Mucosa of stomach (tissue), 1 donor: ENCODE results near the gene LRMDA.

Source experiments
- H3K27me3 ChIP-seq: one replicate; pipeline ENCODE4 v1.7.0; 2013; ENCODE audit warnings: mild to moderate bottlenecking, low read length; ENCODE audit not compliant: control insufficient read depth, insufficient read depth
- H3K36me3 ChIP-seq: one replicate; pipeline ENCODE4 v1.7.0; 2013; ENCODE audit warnings: low read length; ENCODE audit not compliant: control insufficient read depth, insufficient read depth
- H3K4me1 ChIP-seq: one replicate; pipeline ENCODE4 v1.7.0; 2013; ENCODE audit warnings: mild to moderate bottlenecking, low read length; ENCODE audit not compliant: control insufficient read depth, insufficient read depth
- H3K4me3 ChIP-seq: one replicate; pipeline ENCODE4 v1.7.0; 2013; ENCODE audit warnings: low read length
- H3K9ac ChIP-seq: one replicate; pipeline ENCODE4 v1.7.0; 2013; ENCODE audit warnings: mild to moderate bottlenecking, low read length, moderate library complexity
- H3K9me3 ChIP-seq: one replicate; pipeline ENCODE4 v1.7.0; 2013; ENCODE audit warnings: mild to moderate bottlenecking, low read length, moderate library complexity; ENCODE audit not compliant: control insufficient read depth
- donor health status: Pancreatic carcinoma.

Gene LRMDA

DNA sequence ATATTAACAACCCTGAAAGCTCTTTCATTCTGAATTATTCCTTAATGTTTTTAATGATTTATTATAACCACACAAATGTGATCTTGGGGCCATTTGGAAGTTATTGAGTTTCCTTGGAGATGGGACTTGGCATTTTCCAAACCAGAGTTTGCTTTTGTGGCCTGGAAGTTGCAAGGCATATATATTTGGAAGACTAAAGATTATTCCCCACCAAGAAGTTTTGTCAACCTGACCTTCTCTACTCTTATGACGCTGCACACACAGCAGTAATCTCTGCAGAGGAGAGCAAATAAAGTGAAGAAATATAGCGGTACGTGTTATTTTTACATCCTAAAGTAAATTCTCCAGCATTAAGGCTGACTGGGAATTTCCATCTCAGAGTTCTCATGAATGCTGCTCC lies 397.0 kb downstream of the LRMDA start:
- Histone ChIP-seq H3K36me3 (no peaks in the 10 kb centered on the region), H3K9me3 (no peaks in the 10 kb centered on the region), H3K4me1 (no peaks in the 10 kb centered on the region), H3K9ac (no peak overlapping the region), H3K4me3 (no peak overlapping the region), H3K27me3 (no peaks in the 10 kb centered on the region)

DNA sequence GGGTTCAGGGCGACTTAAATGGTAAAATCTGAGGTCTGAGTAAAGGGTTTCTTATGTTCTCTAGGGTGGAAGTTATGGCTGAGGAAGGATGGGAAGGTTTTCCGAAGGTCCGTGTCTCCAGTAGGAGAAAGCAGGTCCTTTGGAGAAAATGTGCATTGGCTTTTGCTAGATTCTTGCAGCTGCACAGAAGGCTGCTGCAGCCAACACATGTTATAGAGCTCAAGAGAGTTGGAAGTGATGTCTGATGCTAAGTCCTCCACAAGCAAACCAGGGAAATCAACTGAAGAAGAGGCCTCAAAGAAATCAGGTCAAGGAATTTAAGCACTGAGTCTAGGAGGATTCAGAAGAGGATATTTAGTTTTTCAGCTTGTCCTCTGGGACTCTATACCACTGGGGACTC lies 404.6 kb downstream of the LRMDA start:
- Histone ChIP-seq H3K27me3 (no peaks in the 10 kb centered on the region), H3K36me3 (no peaks in the 10 kb centered on the region), H3K4me1 (no peaks in the 10 kb centered on the region), H3K9ac (no peak overlapping the region), H3K9me3 (no peaks in the 10 kb centered on the region), H3K4me3 (no peak overlapping the region)

DNA sequence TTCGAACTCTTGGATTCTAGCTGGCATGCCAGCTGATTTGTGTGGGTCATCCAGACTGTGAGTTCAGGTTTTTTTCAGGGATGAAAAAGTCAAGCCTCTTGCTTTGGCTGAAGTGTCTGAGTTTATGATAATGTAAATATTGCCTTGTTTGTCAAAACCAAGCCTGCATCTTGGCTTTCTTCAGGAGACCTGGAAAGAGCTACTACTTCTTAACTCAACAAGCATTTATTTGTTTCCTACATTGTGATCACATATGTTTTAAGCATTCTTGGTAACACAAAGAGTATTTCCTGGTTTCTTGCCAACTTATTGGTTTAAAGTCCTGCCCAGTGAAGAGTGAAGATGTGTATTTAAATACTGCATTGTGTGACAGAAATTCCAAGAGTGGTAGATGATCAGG lies 407.1 kb downstream of the LRMDA start:
- no peaks in the 10 kb centered on the region for H3K27me3 ChIP-seq
- no peaks in the 10 kb centered on the region for H3K36me3 ChIP-seq
- no peaks in the 10 kb centered on the region for H3K9me3 ChIP-seq
- H3K4me1 ChIP-seq: no peaks in the 10 kb centered on the region
- H3K9ac ChIP-seq: no peak overlapping the region
- no peak overlapping the region for H3K4me3 ChIP-seq

DNA sequence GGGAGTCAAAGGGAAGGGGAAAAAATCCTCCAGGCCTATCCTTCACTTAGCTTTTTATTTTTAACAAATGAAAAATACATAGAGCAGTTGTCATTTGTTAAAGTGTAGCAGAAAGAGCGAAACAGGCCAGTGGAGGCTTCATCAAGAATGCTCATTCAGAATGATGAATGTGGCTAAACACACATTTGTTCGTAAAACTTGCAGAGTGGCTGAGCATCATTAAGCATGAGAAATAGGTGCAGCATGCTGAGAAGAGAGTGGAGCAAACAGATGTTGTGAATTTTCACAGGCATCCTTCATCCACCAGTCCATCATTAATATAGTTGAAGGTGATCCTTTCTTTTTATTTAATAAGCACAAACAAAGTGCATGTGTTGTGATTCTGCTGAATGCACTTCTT lies 407.6 kb downstream of the LRMDA start:
- Histone ChIP-seq H3K9me3 (no peaks in the 10 kb centered on the region), H3K9ac (no peak overlapping the region), H3K36me3 (no peaks in the 10 kb centered on the region), H3K4me1 (no peaks in the 10 kb centered on the region), H3K27me3 (no peaks in the 10 kb centered on the region), H3K4me3 (no peak overlapping the region)

DNA sequence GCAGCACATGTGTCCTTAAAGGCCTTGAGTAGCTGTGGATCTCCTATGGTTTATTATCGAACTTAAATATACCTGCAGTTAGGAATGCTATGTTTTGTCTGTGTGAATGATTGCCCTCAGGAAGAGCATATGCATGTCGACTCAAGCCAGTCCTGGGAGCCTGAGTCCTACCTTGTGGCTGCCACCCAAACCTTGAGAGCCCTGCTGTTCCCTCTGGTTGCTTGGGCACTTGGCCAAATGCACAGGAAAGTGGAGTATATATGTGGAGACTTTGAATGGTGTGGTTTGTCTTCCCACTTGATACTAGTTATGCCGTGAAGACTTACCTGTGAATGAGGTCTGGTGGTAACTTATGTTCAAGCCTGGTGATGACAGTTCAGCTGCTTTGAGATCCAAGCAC lies 409.8 kb downstream of the LRMDA start:
- peaks cover 6% of the 10 kb centered on the region for H3K4me1 ChIP-seq
- H3K36me3 ChIP-seq: no peaks in the 10 kb centered on the region
- no peak overlapping the region for H3K9ac ChIP-seq
- no peaks in the 10 kb centered on the region for H3K9me3 ChIP-seq
- H3K27me3 ChIP-seq: peaks cover 3% of the 10 kb centered on the region
- H3K4me3 ChIP-seq: no peak overlapping the region

DNA sequence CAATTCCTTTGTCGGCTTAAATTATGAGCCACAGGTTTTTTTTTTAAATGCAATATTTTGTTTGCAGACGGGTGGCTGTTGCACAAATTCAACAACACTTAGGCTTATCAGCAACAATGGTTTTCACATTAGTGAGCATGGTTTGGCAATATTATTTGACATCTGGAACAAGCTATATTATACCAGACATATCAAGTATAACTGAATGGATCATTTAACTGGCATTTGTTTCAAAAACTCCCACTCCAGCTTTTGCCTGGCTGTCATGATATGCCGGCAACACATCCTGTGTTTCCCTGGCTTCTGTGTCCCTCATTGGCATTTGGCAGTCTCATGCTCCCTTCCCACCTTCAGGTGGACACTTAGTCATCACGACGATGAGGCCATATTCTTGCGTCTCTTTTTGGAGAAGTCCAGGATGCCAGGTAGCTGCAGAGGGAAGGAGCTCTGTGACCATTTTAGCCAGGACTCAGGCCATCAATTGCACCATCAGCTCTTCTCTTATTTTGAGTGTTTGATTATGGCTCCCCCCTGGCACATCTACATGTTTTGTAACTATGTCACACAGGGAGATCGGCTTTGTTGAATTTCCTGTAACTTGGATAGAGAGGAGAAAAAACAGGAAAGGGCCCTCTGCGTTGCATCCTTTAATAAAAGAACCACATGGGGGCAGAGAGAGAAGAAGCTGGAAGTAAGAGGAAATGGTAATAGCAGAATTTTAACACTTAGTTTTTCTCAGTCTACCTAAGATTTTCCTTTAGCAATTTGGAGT lies 413.9 kb downstream of the LRMDA start:
- H3K27me3 ChIP-seq: peaks cover 3% of the 10 kb centered on the region
- no peak overlapping the region for H3K9ac ChIP-seq
- peaks cover 6% of the 10 kb centered on the region for H3K4me1 ChIP-seq
- H3K4me3 ChIP-seq: no peak overlapping the region
- no peaks in the 10 kb centered on the region for H3K36me3 ChIP-seq
- no peaks in the 10 kb centered on the region for H3K9me3 ChIP-seq

DNA sequence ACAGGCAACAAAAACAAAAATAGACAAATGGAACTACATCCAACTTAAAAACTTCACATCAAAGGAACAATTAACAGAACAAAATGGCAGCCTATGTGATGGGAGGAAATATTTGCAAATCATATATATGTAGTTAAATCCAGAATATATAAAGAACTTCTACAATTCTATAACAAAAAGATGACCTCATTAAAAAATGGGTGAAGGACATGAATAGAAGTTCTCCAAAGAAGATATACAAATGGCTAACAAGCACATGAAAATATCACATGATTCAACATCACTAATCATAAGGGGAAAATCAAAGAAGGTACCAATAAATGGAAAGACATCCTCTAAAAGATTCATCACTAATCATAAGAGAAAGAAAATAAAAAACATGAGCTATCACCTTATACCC lies 416.1 kb downstream of the LRMDA start:
- no peaks in the 10 kb centered on the region for H3K36me3 ChIP-seq
- no peak overlapping the region for H3K9ac ChIP-seq
- H3K4me3 ChIP-seq: no peak overlapping the region
- H3K27me3 ChIP-seq: peaks cover 3% of the 10 kb centered on the region
- H3K9me3 ChIP-seq: no peaks in the 10 kb centered on the region
- peaks cover 6% of the 10 kb centered on the region for H3K4me1 ChIP-seq

DNA sequence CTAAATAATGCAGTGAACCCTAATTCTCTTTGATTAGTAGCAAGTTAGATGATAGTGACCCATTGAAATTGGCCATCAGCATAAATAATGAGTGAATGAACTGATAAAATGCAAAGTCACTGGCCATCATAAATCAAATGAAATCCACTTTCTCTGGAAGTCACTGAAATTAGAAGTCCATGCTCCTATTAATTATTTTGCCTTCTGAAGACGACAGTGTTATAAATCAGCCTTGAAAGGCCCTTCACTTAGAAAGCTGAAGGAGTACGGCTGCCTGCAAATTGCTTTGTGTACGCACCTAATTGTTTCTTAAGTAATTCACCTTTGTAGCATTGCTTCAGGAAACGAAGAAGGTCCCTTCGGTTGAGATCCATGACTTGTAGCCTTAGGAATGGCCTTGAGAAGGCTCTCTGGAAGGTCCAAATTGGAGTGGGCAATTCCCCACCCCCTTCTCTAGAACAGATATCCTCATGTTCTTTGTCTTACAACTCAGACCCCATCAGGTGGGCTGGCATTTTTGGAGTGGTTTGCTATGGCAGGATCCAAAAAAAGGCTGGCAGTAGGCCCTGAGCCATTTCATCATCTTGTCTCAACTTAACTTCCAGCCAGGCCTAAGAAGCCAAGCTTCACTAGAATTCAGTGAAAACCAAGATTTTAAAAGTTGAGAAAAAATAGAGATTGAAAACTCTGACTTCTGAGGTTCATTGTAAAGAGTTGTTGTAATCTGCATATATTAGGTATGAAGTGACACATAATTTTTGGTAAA lies 420.3 kb downstream of the LRMDA start:
- H3K9me3 ChIP-seq: no peaks in the 10 kb centered on the region
- no peaks in the 10 kb centered on the region for H3K4me1 ChIP-seq
- no peaks in the 10 kb centered on the region for H3K36me3 ChIP-seq
- H3K4me3 ChIP-seq: no peak overlapping the region
- no peaks in the 10 kb centered on the region for H3K27me3 ChIP-seq
- H3K9ac ChIP-seq: no peak overlapping the region

DNA sequence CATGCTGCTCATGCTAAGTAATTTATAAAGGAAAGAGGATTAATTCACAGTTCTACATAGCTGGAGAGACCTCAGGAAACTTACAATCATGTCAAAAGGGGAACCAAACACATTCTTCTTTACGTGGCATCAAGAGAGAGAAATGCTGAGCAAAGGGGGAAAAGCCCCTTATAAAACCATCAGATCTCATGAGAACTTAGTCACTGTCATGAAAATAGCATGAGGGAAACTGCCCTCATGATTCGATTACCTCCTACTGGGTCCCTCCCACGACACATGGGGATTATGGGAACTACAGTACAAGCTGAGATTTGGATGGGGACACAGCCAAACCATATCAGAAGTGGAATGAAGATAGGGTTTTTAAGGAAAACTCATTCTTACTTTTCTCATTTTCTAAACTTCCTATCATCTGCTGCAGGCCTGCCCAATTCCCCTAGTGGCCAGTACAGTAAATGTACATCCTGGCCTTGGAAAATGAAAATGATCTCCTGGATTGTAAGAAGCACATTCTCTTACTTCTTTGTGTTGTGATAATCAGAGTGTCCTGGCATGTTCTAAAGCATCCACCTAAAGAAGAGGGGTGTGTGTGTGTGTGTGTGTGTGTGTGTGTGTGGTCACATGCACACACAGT lies 421.5 kb downstream of the LRMDA start:
- no peak overlapping the region for H3K4me3 ChIP-seq

DNA sequence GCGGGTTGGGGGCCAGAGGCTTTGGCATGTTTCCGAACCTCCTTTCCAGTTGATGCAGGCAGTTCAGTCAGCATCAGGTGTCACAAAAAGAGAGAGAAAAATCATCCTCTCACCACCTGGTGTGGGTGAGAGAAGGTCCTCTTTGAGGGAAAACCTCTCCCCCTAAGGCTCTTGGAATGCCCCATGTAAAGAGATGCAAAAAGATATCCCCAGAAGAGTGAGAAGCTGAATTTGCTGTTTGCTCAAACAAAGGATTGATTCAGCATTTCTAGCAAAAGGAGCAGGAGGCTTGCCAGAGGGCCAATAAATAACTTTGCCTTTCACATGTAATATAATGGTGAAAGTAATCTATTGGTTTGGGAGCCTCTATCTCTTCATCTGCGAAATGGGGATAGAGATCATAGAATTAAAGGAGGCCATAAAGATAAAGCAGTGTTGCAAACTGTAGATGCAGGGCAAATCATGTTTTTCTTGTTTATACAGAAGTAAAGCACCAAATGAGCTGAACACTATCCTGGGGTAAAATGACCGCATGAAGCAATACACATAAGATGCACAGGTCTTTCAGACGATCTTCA lies 425.9 kb downstream of the LRMDA start:
- no peaks in the 10 kb centered on the region for H3K36me3 ChIP-seq
- H3K4me3 ChIP-seq: no peak overlapping the region
- no peaks in the 10 kb centered on the region for H3K9me3 ChIP-seq
- H3K9ac ChIP-seq: no peak overlapping the region
- H3K27me3 ChIP-seq: no peaks in the 10 kb centered on the region
- no peaks in the 10 kb centered on the region for H3K4me1 ChIP-seq

More for the DNA sequence above, 421.5 kb downstream of the LRMDA start:
- Histone ChIP-seq H3K9ac (no peak overlapping the region), H3K36me3 (no peaks in the 10 kb centered on the region), H3K4me1 (no peaks in the 10 kb centered on the region), H3K27me3 (no peaks in the 10 kb centered on the region), H3K9me3 (no peaks in the 10 kb centered on the region)

DNA sequence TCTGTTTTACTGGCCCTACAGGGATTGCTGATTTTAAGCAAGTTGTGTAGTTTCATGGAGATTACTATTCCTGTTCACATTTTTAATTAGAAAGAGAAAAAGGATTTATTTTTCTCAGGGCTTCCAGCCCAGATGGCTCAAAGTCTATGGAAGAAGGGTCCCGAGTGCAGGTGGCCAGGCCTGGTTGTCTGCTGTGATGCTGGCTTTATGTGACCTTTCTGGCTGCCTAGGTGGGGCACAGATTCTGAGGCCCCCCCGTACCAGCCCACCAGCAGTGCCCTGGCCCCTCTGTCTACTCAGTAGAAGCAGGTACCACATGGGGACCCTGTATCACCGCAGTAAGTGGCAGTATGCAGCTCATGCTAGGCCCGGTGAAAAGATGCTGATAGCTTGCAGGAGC lies 426.5 kb downstream of the LRMDA start:
- no peak overlapping the region for H3K4me3 ChIP-seq
- H3K27me3 ChIP-seq: no peaks in the 10 kb centered on the region
- no peak overlapping the region for H3K9ac ChIP-seq
- no peaks in the 10 kb centered on the region for H3K4me1 ChIP-seq
- H3K36me3 ChIP-seq: no peaks in the 10 kb centered on the region
- H3K9me3 ChIP-seq: no peaks in the 10 kb centered on the region

DNA sequence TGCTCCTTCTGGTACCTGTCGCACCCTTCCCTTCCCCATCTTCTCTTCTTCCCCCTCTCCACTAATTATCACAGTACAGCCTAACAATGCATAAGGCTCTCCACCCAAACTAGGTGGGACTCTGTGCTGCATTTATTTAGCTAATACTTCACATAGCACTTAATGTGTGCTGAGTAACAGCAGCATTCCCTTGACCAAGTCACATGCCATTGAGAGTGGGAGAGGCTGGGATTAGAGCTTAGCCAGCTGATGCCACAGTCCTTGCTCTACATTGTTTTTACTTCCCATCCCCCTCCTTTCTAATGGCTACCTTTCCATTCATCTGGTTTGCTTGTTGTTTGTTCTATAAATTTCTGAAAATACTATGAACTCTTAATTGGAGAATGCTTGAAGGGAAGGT lies 426.9 kb downstream of the LRMDA start:
- no peak overlapping the region for H3K9ac ChIP-seq
- no peaks in the 10 kb centered on the region for H3K36me3 ChIP-seq
- no peaks in the 10 kb centered on the region for H3K27me3 ChIP-seq
- no peaks in the 10 kb centered on the region for H3K9me3 ChIP-seq
- no peaks in the 10 kb centered on the region for H3K4me1 ChIP-seq
- H3K4me3 ChIP-seq: no peak overlapping the region
